Stomach smooth muscle (tissue), 2 donors: Measurements from ENCODE around the gene U2AF1L4.

Experiments used
- H3K27ac ChIP-seq: one replicate; pipeline ENCODE4 v1.7.0; 2013; ENCODE audit warnings: mild to moderate bottlenecking, low read length, inconsistent platforms
- H3K27me3 ChIP-seq, 2 donors: one replicate each; pipeline ENCODE4 v1.7.0; 2013; ENCODE audit warnings: low read length in 2 of 2; ENCODE audit not compliant: insufficient read depth in 2 of 2, control insufficient read depth in 1 of 2
- H3K36me3 ChIP-seq, 2 donors: one replicate each; pipeline ENCODE4 v1.7.0; 2013; ENCODE audit warnings: low read length in 2 of 2; ENCODE audit not compliant: control insufficient read depth in 2 of 2, insufficient read depth in 2 of 2
- H3K4me1 ChIP-seq: one replicate; pipeline ENCODE4 v1.7.0; 2013; ENCODE audit warnings: low read length; ENCODE audit not compliant: control insufficient read depth, insufficient read depth
- H3K4me3 ChIP-seq, 2 donors: one replicate each; pipeline ENCODE4 v1.7.0; 2013; ENCODE audit warnings: low read length in 2 of 2
- H3K9ac ChIP-seq, 2 donors: one replicate each; pipeline ENCODE4 v1.7.0; 2013; ENCODE audit warnings: low read length in 2 of 2, mild to moderate bottlenecking in 1 of 2
- H3K9me3 ChIP-seq, 2 donors: one replicate each; pipeline ENCODE4 v1.7.0; 2013; ENCODE audit warnings: low read length in 2 of 2; ENCODE audit not compliant: control insufficient read depth in 2 of 2
- donor health status: healthy.
- donor health status: Pancreatic carcinoma.

Gene U2AF1L4

GRCh38 chr19:35755550-35756376 lies 10.5 kb upstream of the U2AF1L4 start:
- Histone ChIP-seq H3K27ac (peak overlapping the region; percentile 100), H3K27me3 (no peaks in the 10 kb centered on the region), H3K9me3 (no peaks in the 10 kb centered on the region), H3K36me3 (peaks cover 12 to 21% of the 10 kb centered on the region in 2 donors), H3K4me3 (peak overlapping the region; percentile 87 to 99), H3K9ac (peak overlapping the region; percentile 99 to 100), H3K4me1 (peaks cover 49% of the 10 kb centered on the region)

- H3K36me3 ChIP-seq: peaks cover 14 to 21% of the 10 kb centered on the region in 2 donors
- H3K4me1 ChIP-seq: peaks cover 52% of the 10 kb centered on the region
- H3K27ac ChIP-seq: peak overlapping the region; percentile 100
- H3K4me3 ChIP-seq: peak overlapping the region; percentile 66 to 99
- H3K9me3 ChIP-seq: no peaks in the 10 kb centered on the region
- H3K9ac ChIP-seq: peak overlapping the region; percentile 49 to 80
- H3K27me3 ChIP-seq: no peaks in the 10 kb centered on the region
Measured at GRCh38 chr19:35755131-35755549, 9.9 kb upstream of the U2AF1L4 start.

DNA sequence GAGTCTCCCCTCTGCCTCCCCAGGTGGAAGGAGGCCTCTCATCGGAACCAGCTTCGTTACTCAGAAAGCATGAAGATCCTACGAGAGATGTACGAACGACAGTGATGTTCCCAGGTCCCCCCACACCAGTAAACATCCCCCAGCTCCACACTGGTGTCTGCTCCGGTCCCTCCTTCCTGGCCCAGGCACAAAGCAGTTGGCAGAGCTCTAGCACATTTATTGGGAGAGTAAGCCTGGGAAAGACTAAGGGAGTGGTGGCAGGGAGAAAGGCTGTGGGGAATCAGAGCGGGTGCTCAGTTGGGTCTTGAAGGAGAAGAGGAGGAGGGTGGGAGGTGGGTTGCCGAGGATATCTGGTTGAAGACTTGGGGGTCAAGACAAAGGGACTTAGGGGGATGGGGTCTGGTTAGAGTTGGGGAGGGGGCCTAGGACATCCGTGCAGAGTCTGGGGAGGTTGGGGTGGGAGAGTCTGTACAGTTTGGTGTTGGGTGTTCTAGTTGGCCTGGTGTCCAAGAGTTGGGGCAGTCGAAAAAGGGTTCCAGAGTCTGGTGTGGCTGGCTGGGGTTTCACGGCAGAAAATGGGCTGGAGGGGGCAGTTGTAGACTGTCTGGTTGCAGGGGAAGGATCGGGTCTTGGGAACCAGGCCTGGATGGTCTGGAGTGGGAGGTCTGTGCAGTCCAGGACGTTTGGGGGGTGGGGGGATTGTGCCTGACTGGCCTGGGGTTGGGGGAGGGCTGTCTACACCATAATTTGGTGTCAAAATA lies 9.3 kb upstream of the U2AF1L4 start:
- no peaks in the 10 kb centered on the region for H3K9me3 ChIP-seq
- H3K27ac ChIP-seq: peak overlapping the region; percentile 100
- peak overlapping the region; percentile 49 to 80 for H3K9ac ChIP-seq
- H3K36me3 ChIP-seq: peaks cover 14 to 21% of the 10 kb centered on the region in 2 donors
- H3K27me3 ChIP-seq: no peaks in the 10 kb centered on the region
- H3K4me1 ChIP-seq: peaks cover 54% of the 10 kb centered on the region
- peak overlapping the region; percentile 66 to 99 for H3K4me3 ChIP-seq

- H3K27me3 ChIP-seq: no peaks in the 10 kb centered on the region
- H3K36me3 ChIP-seq: peaks cover 14 to 21% of the 10 kb centered on the region in 2 donors
- no peak overlapping the region for H3K4me3 ChIP-seq
- H3K9ac ChIP-seq: peak overlapping the region; percentile 13 to 15
- no peaks in the 10 kb centered on the region for H3K9me3 ChIP-seq
- H3K4me1 ChIP-seq: peaks cover 51% of the 10 kb centered on the region
- H3K27ac ChIP-seq: peak overlapping the region; percentile 100
Measured at GRCh38 chr19:35753634-35754369, 8.6 kb upstream of the U2AF1L4 start.

GRCh38 chr19:35752746-35753350 lies 7.6 kb upstream of the U2AF1L4 start:
- Histone ChIP-seq H3K4me3 (no peak overlapping the region), H3K9ac (no peak overlapping the region), H3K27ac (peak overlapping the region; percentile 100)

DNA sequence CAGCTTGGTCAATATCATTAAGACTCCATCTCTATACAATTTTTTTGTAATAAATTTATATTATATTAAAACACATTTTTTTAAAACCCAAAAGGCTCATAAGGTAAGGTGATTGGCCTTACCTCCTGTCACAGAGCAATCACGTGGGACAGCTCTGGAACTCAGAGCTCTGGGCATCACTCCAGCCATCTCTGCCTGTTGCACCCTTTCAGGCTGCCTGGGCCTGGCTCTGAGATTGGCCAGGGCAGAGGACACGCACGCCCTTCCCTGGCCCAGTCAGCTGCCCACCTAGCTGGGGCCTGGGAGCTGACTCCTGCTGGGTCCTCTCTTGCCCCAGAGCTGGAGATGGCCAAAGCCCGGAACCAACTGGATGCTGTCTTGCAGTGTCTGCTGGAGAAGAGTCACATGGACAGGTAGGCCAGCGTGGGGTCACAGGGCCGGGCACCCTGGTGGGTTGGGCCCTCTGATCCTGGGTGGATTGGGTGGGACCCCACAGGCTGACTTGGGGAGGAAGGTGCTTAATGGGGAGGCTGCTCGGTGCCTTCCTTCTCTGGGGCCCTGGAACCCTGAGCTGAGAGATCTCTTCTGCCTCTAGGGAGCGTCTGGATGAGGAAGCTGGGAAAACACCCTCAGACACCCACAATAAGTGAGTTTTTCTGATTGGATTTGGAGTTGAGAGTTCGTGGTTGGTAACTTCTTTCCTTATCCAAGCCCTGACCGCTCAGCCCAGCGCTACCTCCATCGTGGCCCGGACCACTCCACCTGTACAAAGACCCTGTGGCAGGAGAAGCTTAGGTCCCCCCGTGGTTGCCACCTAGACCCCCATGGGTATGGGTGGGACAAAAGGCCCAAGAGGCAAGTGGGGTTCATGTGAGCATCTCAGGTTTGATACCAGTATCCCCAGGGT lies 6.9 kb upstream of the U2AF1L4 start:
- H3K27me3 ChIP-seq: no peaks in the 10 kb centered on the region
- peaks cover 51% of the 10 kb centered on the region for H3K4me1 ChIP-seq
- no peak overlapping the region for H3K4me3 ChIP-seq
- H3K27ac ChIP-seq: peak overlapping the region; percentile 100
- H3K9me3 ChIP-seq: no peaks in the 10 kb centered on the region
- no peak overlapping the region for H3K9ac ChIP-seq
- H3K36me3 ChIP-seq: peaks cover 14 to 21% of the 10 kb centered on the region in 2 donors

More at GRCh38 chr19:35752746-35753350, 7.6 kb upstream of the U2AF1L4 start:
- Histone ChIP-seq H3K9me3 (no peaks in the 10 kb centered on the region), H3K36me3 (peaks cover 14 to 21% of the 10 kb centered on the region in 2 donors), H3K27me3 (no peaks in the 10 kb centered on the region), H3K4me1 (peaks cover 55% of the 10 kb centered on the region)

DNA sequence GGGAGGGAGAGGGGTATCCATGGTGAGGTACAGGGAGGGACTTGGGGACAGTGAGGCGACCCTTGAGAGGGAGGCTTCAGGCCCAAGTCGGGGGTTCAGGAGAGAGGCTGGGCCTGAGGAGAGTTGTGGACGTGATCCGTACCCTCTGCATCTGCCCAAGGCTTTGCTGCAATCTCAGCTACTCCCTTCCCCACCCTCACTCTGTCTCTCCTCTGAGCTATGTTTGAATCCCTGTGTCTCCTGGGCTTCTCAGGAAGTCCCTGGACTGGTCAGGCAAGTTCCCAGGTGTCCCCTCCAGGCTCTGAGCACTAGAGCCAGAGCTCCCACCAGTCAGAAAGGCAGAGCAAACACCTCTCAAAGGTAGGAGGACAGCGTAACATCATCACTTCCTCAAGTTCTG lies 4.9 kb upstream of the U2AF1L4 start:
- H3K27me3 ChIP-seq: no peaks in the 10 kb centered on the region
- H3K27ac ChIP-seq: peak overlapping the region; percentile 46
- peak overlapping the region in 1 of 2 donors; percentile 47 for H3K9ac ChIP-seq
- H3K4me1 ChIP-seq: peaks cover 53% of the 10 kb centered on the region
- peaks cover 14 to 21% of the 10 kb centered on the region in 2 donors for H3K36me3 ChIP-seq
- no peak overlapping the region for H3K4me3 ChIP-seq
- no peaks in the 10 kb centered on the region for H3K9me3 ChIP-seq

GRCh38 chr19:35748106-35749020 lies 3.1 kb upstream of the U2AF1L4 start, which contains the start of gene LIN37:
LIN37 (plus strand) TSS chr19:35748576; CDS start chr19:35748725, 149 bp downstream.
- peak within 1 kb of the TSS; percentile 90 to 99 for H3K4me3 ChIP-seq
- H3K27me3 ChIP-seq: no peaks in the 10 kb centered on the region
- H3K9me3 ChIP-seq: no peaks in the 10 kb centered on the region
- peaks cover 48% of the 10 kb centered on the region for H3K4me1 ChIP-seq
- peak within 1 kb of the TSS; percentile 88 to 96 for H3K9ac ChIP-seq
- peak within 1 kb of the TSS; percentile 78 for H3K27ac ChIP-seq
- H3K36me3 ChIP-seq: peaks cover 12 to 13% of the 10 kb centered on the region in 2 donors

GRCh38 chr19:35746531-35746930 lies 1.3 kb upstream of the U2AF1L4 start:
- Histone ChIP-seq H3K27ac (no peak overlapping the region), H3K4me1 (peaks cover 47% of the 10 kb centered on the region)

More at GRCh38 chr19:35746531-35746930, 1.3 kb upstream of the U2AF1L4 start:
- H3K9ac ChIP-seq: no peak overlapping the region
- H3K4me3 ChIP-seq: peak overlapping the region; percentile 80 to 94
- H3K9me3 ChIP-seq: no peaks in the 10 kb centered on the region
- H3K27me3 ChIP-seq: no peaks in the 10 kb centered on the region
- peaks cover 7 to 8% of the 10 kb centered on the region in 2 donors for H3K36me3 ChIP-seq
